ENCODE results near the gene NUDT3. TPM values are rescaled to one million over a fixed set of nuclear protein-coding genes. Genes with fewer than 3 reads are reported as not detected.

The NUDT3 gene
- total RNA-seq, 1 donor from 2014 or later: 29.1 TPM

DNA sequence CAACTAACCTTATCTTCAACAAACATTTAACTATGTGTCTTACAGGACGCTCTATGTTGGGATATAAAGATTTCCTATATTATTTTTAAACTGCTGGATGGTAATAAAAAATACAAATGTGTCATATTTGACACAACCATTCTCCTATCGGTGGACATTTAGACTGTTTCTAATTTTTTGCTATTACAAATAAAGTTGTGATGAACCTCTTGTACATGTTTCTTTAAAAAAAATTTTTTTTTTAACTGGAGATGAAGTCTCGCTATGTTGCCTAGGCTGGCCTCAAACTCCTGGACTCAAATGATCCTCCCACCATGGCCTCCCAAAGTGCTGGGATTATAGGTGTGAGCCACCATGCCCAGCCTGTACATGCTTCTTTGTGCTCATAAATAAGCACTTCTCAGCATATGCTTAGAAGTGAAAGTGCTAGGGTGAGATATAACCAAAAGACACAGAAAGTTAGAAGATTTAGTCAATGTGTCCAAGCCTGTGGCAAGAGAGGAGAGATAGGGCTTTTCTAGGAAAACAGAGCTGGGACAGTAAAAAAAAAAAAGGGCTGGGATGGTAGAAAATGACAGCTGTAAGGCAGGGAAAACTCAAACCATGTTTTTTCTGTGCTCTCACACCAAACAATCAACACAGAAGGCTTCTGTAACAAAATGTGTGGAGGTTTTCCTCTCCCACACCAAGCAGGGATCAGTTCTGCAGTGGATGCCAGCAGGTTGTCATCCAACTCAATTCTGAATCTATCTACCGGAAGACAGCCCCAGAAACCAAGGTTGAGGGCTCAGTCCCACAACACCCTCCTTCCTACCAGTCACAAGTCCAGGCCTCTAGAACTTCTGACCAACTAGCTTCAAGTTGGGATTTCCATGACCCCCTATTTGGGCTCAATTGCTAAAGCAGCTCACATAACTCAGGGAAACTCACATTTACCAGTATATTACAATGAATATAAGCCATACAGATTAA, 73.7 kb downstream of the NUDT3 start:
- intact Hi-C loops (cut with DNase I): no loop called here
- TF ChIP-seq, protein P1, sequence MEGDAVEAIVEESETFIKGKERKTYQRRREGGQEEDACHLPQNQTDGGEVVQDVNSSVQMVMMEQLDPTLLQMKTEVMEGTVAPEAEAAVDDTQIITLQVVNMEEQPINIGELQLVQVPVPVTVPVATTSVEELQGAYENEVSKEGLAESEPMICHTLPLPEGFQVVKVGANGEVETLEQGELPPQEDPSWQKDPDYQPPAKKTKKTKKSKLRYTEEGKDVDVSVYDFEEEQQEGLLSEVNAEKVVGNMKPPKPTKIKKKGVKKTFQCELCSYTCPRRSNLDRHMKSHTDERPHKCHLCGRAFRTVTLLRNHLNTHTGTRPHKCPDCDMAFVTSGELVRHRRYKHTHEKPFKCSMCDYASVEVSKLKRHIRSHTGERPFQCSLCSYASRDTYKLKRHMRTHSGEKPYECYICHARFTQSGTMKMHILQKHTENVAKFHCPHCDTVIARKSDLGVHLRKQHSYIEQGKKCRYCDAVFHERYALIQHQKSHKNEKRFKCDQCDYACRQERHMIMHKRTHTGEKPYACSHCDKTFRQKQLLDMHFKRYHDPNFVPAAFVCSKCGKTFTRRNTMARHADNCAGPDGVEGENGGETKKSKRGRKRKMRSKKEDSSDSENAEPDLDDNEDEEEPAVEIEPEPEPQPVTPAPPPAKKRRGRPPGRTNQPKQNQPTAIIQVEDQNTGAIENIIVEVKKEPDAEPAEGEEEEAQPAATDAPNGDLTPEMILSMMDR (IDR thresholded peaks at IDR 0.05): no peak
- H3K27ac ChIP-seq: no peak overlapping the region

DNA sequence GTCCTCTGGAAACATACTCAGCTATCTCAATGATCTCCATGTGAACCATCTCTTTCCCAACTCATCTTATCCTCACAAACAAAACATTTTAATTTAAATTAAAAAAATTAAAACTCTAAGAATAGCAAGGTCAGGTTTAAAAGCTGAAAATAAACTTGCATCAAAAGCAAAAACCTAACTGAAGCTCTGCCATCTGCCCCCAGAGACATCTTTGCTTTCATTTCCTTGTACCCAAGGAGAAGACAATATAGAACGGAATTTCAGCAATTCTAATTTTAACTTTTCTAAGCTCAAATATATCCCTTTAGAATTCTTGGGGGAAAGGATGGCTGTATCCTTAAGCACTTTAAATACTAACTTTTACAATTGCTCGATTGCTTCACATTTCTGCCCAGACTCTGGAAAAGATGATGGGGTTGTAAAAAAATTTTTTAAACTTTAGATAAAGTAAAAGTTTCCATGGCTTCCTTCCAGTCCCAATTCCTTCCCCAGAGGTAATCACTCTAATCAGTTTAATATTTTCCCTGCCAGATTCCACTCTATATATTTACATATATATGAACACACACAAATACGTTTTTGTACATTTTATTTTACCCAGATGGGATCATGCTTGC, 74.5 kb downstream of the NUDT3 start:
- no peak overlapping the region for H3K27ac ChIP-seq
- no peaks in the 10 kb centered on the region for H3K27me3 ChIP-seq (ENCODE audit: low read depth)
- no peak overlapping the region for H3K4me3 ChIP-seq
- no peaks in the 10 kb centered on the region for H3K9me3 ChIP-seq
- TF ChIP-seq, protein P1 (IDR thresholded peaks at IDR 0.05): no peak
- DNase-seq: no peak
- no peaks in the 10 kb centered on the region for H3K36me3 ChIP-seq
- intact Hi-C loops (cut with DNase I): no loop called here
- no peak for ATAC-seq
- peaks cover 21% of the 10 kb centered on the region for H3K4me1 ChIP-seq

More for the DNA sequence above, 73.7 kb downstream of the NUDT3 start:
- H3K9me3 ChIP-seq: no peaks in the 10 kb centered on the region
- no peak overlapping the region for H3K4me3 ChIP-seq
- H3K4me1 ChIP-seq: peaks cover 21% of the 10 kb centered on the region
- no peaks in the 10 kb centered on the region for H3K27me3 ChIP-seq (ENCODE audit: low read depth)
- ATAC-seq (no peak), DNase-seq (no peak)
- no peaks in the 10 kb centered on the region for H3K36me3 ChIP-seq

- intact Hi-C loops (cut with DNase I): no loop called here
- H3K27me3 ChIP-seq (ENCODE audit: low read depth): no peaks in the 10 kb centered on the region
- DNase-seq (no peak), ATAC-seq (no peak)
- TF ChIP-seq, protein P1 (IDR thresholded peaks at IDR 0.05): no peak
- no peaks in the 10 kb centered on the region for H3K9me3 ChIP-seq
- H3K4me1 ChIP-seq: peaks cover 21% of the 10 kb centered on the region
- H3K36me3 ChIP-seq: no peaks in the 10 kb centered on the region
- no peak overlapping the region for H3K27ac ChIP-seq
- H3K4me3 ChIP-seq: no peak overlapping the region
Measured at GRCh38 chr6:34317172-34317477, 75.3 kb downstream of the NUDT3 start.

DNA sequence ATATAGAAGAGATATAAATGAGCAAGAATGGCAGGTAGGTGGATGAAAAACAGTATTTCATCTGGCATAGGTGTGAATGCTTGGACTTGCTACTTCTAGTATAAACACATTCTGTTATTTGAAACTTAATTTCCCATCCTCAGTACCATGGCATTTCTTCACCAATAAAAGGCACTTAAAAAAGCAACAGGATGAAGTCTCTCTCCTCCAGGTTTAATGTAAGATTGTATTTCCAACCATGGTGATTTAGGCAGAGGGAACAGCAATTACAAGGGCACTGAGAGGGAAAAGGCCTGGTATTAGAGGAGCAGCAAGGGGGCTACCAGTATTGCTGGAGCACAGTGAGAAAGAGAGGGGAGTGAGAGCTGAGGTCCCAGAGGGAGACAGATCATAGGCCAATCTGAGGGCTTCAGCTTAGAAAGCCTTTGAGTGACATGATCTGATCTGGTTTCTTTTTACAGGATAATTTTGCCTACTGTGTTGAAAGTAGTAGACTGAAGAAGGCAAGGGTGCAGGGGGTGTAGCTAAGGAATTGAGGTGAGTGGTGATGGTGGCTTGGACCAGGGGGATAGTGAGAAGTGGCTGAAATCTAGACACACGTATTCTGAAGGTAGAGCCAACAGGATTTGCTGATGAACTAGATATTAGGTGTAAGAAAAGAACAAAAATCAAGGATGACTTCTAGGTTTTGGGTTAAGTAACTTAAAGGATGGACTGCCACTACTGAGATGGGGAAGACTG, 75.9 kb downstream of the NUDT3 start:
- no peak overlapping the region for H3K27ac ChIP-seq

DNA sequence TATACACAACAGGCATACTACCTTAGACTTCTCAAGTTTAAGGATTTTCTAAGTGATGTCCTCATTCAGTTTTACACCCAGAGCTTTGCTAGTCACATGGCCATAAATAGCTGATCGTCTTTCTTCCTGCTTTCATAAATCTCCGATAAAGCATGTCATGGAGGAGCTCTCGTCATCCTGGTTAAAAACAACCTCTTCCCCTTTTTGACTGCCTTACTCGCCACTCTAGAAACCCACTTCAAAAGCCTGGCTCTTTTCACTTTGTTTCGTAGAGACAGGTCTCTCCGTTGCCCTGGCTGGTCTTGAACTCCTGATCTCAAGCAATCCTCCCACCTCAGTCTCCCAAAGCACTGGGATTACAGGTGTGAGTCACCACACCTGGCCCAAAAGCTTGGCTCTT, 76.7 kb downstream of the NUDT3 start:
- no peak overlapping the region for H3K4me3 ChIP-seq
- H3K27ac ChIP-seq: no peak overlapping the region
- peak in 1 of 2 donors; percentile 34 for ATAC-seq
- H3K36me3 ChIP-seq: no peaks in the 10 kb centered on the region
- TF ChIP-seq, protein P1 (IDR thresholded peaks at IDR 0.05): no peak
- H3K4me1 ChIP-seq: peaks cover 21% of the 10 kb centered on the region
- H3K27me3 ChIP-seq (ENCODE audit: low read depth): no peaks in the 10 kb centered on the region
- intact Hi-C loops (cut with DNase I): no loop called here
- no peaks in the 10 kb centered on the region for H3K9me3 ChIP-seq
- DNase-seq: no peak

More for the DNA sequence above, 75.9 kb downstream of the NUDT3 start:
- Histone ChIP-seq H3K4me3 (no peak overlapping the region), H3K9me3 (no peaks in the 10 kb centered on the region), H3K36me3 (no peaks in the 10 kb centered on the region), H3K27me3 (ENCODE audit: low read depth) (no peaks in the 10 kb centered on the region), H3K4me1 (peaks cover 21% of the 10 kb centered on the region)
- TF ChIP-seq, protein P1 (IDR thresholded peaks at IDR 0.05): no peak
- no peak for ATAC-seq
- no peak for DNase-seq
- intact Hi-C loops (cut with DNase I): no loop called here

All from lower lobe of right lung (tissue), 2 donors.